NCI-H524 treated with DMSO at 0.1 percent for 48 hours (cell line): ENCODE results near the gene OSR1.
A peak's percentile ranks its signal among the peaks of the same experiment; 100 is the strongest.
"Not testable (repeated sequence)": the region's sequence is repeated elsewhere in the genome, so short reads cannot be mapped to it uniquely, and the experiment has no call there.

Experiments used
- DNase-seq: peaks from one replicate; lab custom pipeline; 2025; lab: John Stamatoyannopoulos, UW

Gene OSR1

GRCh38 chr2:19358242-19359020 lies at the start of gene OSR1:
Gene OSR1, minus strand, starts transcription at chr2:19358623. Its CDS starts 4,818 bp downstream, at chr2:19353805.
- peak; percentile 35 for DNase-seq

- DNase-seq: no peak
These were observed 45.4 kb upstream of the OSR1 start for GRCh38 chr2:19403785-19404184.

GRCh38 chr2:19392191-19392590 lies 33.8 kb upstream of the OSR1 start:
- DNase-seq: no peak

- not testable (repeated sequence) for DNase-seq
These were observed 31.0 kb upstream of the OSR1 start for GRCh38 chr2:19389469-19389868.

GRCh38 chr2:19380532-19380931 lies 22.1 kb upstream of the OSR1 start:
- DNase-seq: no peak

GRCh38 chr2:19378939-19379338 lies 20.5 kb upstream of the OSR1 start:
- DNase-seq: no peak

GRCh38 chr2:19377717-19378116 lies 19.3 kb upstream of the OSR1 start:
- no peak for DNase-seq

- DNase-seq: no peak
These were observed 14.9 kb upstream of the OSR1 start for GRCh38 chr2:19373352-19373751.

- no peak for DNase-seq
These were observed 13.7 kb upstream of the OSR1 start for GRCh38 chr2:19371996-19372582.

- no peak for DNase-seq
These were observed 11.0 kb upstream of the OSR1 start for GRCh38 chr2:19369341-19369955.

- DNase-seq: no peak
These were observed 10.3 kb upstream of the OSR1 start for GRCh38 chr2:19368760-19369159.

- DNase-seq: no peak
These were observed 8.9 kb upstream of the OSR1 start for GRCh38 chr2:19367326-19367725.

GRCh38 chr2:19365126-19365525 lies 6.7 kb upstream of the OSR1 start:
- no peak for DNase-seq

- no peak for DNase-seq
These were observed 5.6 kb upstream of the OSR1 start for GRCh38 chr2:19364014-19364413.

GRCh38 chr2:19363474-19363778 lies 5.0 kb upstream of the OSR1 start:
- no peak for DNase-seq

- peak; percentile 42 for DNase-seq
These were observed 4.5 kb upstream of the OSR1 start for GRCh38 chr2:19362755-19363473.

- DNase-seq: no peak
These were observed 3.8 kb upstream of the OSR1 start for GRCh38 chr2:19362094-19362754.

- DNase-seq: no peak
These were observed 3.0 kb upstream of the OSR1 start for GRCh38 chr2:19361325-19361990.

GRCh38 chr2:19360966-19361321 lies 2.5 kb upstream of the OSR1 start:
- no peak for DNase-seq

GRCh38 chr2:19360266-19360965 lies 2.0 kb upstream of the OSR1 start:
- no peak for DNase-seq

- DNase-seq: no peak
These were observed 1.0 kb upstream of the OSR1 start for GRCh38 chr2:19359456-19359855.
